ENCODE measurements around the gene PANK2.
"Not testable (repeated sequence)": the region's sequence is repeated elsewhere in the genome, so short reads cannot be mapped to it uniquely, and the experiment has no call there.

Gene PANK2

DNA sequence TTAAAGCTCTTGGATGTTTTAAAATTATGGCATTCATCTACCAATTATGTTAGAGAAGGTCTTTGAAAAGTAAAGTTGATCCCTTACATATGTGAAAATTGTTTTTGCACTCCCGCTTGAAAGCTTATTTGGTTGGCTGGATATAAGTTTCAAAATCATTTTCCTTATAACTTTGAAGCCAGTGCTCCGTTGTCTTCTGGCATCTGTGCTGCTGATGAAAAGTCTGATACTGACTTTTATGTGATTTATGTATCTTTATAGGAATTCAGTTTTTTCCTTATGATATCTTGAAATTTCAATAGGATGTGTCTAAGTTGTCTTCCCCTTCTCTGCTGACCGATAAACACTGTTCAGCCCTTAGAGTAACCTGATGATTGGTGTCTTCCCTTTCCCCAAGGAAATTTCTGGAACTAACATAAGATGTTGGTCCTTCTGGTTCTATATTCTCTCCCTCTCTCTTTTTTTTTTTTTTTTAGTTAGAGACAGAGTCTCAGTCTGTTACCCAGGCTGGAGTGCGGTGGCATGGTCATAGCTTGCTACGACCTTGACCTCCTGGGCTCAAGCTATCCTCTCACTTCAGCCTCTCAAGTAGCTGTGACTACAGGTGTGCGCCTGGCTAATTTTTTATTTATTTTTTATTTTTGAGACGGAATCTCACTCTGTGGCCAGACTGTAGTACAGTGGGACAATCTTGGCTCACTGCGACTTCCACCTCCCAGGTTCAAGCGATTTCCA lies 12.7 kb downstream of the PANK2 start:
- DNase-seq (ENCODE audit: low spot score) = no peak

DNA sequence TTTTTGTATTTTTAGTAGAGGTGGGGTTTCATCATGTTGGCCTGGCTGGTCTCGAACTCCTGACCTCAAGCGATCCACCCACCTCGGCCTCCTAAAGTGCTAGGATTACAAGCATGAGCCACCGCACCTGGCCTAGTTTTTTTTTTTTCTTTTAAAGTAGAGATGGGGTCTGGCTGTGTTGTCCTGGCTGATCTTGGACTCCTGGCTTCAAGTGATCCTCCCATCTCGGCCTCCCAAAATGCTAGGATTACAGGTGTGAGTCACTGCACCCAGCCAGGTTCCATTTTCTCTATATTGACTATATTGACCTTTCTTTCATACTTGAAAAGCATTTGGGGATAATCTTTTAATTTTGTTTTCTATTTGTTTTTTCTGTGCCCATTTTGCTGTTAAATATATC lies 13.3 kb downstream of the PANK2 start:
- no peak for DNase-seq (ENCODE audit: low spot score)

DNA sequence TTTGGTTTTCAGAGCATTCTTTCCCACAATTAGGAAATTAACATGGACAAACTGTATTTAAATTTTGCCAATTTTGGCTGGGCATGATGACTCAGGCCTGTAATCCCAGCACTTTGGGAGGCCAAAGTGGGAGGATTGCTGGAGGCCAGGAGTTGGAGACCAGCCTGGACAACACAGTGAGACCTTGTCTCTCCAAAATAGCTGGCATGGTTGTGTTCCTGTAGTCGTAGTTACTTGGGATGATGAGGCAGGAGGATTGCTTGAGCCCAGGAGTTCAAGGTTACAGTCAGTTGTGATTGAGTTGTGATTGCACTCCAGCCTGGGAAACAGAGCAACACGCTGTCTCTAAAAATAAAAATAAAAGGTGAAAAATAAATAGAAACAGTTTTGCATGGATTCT lies 15.0 kb downstream of the PANK2 start:
- no peak for DNase-seq (ENCODE audit: low spot score)

DNA sequence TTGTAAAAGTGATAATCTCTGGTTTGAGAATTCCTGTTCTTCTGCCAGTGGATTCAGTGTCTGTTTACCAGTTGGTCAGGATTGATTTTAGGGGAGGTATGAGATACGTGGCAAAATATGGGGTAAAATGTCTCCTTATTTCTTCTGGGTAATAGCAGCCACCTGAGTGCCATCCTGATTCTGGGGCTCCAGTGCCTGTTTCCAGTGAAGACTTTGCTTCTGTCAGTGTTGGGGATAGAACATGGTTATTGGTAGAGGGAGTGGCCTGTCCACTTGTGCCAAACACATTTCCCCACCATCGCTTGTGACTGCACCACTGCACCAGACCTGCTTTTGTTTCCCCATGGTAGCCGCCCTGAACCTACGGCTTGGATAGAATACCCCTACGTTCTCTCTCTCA lies 15.7 kb downstream of the PANK2 start:
- DNase-seq (ENCODE audit: low spot score) = no peak

DNA sequence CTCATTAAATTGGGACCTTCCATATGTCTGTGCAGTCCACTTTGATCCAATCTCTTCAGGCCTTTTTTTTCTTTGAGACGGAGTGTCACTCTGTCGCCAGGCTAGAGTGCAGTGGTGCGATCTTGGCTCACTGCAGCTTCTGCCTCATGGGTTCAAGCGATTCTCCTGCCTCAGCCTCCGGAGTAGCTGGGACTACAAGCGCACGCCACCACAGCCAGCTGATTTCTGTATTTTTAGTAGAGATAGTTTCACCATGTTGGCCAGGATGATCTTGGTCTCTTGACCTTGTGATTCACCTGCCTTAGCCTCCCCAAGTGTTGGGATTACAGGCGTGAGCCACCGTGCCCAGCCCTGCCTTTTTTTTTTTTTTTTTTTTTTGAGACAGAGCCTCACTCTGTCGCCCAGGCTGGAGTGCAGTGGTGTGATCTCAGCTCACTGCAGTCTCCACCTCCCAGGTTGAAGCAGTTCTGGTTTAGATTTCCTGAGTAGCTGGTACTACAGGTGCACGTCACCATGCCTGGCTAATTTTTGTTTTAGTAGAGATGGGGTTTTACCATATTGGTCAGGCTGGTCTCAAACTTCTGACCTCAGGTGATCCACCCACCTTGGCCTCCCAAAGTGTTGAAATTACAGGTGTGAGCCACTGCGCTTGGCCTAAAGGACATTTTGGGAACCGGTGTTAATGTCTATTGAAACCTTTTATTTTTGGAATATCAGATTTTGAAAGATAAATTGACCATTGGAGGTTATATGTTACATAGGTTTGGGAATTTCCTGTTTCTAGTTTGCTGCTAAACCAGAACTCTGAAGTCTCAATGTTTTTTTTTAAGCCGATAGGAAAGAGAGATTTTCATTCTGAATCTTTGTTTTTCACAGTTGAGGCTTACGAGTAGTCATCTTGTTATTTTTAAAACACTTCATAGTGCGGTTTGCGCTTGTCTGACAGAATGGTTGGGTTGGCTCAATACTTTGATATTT lies 17.8 kb downstream of the PANK2 start:
- DNase-seq (ENCODE audit: low spot score) = not testable (repeated sequence)

DNA sequence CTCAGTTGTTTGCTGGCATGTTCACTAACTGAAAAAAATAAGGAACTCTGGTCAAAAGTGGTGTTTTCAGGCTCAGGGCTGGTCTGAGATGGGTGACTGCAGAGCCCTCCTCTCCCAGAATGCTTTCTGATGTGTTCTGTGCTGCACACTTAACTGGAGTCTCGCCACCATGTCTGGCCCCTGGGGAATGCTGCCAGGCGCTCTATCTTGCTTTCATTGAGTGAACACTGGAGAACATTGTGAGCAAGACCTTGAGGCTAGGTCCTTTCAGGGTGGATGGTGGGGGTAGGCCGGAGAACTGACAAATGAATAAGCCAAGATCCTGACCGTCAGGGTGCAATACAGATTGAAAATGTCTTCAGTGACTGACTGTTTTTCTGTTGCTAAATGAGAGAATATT lies 19.5 kb downstream of the PANK2 start:
- no peak for DNase-seq (ENCODE audit: low spot score)

DNA sequence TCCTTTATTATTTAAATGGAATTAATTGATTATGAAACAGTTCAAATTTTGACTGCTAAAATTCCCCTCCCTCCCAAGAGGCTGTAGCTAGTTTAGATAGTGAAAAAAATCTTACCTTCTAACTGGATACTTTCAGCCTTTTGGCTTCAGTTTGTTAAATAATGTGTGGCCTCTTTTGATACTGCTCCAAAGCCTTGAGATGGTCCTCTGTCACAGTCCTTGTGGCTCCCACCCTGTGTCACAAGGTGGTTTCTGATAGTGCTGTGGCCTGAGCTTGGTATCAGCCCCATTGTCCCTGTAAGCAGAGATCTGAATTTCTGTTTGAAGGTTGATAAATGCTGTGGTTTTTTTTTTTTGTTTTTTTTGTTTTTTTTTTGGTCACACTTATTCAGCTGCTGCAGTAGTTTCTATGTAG lies 20.8 kb downstream of the PANK2 start:
- DNase-seq (ENCODE audit: low spot score) = no peak

DNA sequence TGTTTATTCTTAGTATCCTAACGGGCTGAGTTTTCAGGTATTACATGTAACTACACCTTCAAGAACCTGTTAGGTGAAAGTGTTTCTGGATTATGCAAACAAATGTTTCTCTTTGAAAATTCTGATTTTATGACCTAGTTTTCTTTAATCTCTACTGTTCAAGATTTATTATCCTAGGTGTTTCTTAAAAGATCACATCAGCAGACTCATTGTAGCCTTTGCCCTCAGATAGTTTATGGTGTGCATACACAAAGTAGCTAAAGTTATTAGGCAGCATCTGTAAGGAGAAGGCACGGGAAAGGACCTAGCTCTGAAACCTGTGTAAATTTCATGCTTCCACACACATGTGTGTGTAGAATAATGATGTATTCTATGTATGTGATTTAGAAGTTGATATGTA lies 21.7 kb downstream of the PANK2 start:
- no peak for DNase-seq (ENCODE audit: low spot score)

DNA sequence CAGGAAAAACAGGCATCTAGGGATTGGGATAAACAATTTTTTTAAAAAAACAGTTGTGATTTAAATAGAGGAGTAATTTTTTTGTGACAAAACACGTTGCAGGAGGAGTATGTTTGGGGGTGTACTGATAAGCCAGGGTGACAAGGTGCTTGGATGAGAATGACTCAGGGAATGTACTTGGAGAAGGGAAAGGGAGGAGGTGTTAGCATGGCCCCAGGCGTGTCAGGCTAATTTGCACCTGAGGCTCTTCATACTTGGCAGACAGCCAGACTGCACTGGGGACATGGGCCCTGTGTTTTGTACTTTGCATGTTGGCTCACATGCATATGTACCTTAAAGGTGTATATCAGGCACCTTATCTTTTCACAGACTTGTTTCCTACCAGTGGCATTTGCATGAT lies 22.8 kb downstream of the PANK2 start:
- DNase-seq (ENCODE audit: low spot score) = no peak

DNA sequence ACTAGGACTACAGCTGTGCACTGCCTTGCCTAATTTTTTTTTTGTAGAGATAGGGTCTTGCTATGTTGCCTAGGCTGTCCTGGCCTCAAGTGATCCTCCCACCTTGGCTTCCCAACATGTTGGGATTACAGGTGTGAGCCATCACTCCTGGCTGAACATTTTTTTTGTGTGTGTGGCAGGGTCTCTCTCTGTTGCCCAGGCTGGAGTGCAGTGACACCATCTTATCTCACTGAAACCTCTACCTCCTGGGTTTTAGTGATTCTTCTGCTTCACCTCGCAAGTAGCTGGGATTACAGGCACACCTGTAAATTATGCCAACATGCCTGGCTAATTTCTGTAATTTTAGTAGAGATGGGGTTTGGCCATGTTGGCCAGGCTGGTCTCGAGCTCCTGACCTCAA lies 25.3 kb downstream of the PANK2 start:
- no peak for DNase-seq (ENCODE audit: low spot score)

DNA sequence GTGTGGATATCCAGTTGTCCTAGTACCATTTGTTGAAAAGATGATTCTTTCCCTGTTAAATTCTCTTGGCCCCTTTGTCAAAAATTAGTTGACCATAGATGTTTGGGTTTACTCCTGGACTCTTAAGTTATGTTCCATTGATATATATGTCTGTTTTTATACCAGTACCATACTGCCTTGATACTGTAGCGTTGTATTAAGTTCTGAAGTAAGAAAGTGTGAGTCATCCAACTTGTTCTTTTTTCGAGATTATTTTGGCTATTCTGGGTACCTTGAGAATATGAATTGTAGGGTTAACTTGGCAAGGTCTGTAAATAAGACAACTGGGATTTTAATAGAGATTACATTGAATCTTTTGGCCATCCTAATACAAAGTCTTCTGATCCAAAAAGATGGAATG lies 26.5 kb downstream of the PANK2 start:
- no peak for DNase-seq (ENCODE audit: low spot score)

DNA sequence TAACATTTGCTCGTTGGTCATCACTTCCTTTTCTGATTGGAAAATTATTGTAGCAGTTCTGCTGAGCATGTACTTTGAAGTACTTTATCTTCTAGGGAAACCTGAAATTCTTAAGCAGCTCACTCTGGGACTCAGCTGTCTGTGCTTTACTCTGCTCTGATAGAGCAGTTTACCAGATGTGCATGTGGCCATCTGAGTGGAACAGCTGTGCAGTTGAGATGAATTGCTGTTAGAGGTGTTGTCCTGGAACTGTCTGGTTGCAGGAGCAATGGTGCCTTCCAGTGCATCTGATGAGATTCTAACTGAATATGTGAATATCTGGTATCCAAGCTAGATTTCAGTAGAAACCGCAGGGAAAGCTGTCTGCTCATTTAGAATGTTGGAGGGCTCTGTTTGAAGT lies 27.2 kb downstream of the PANK2 start:
- DNase-seq (ENCODE audit: low spot score) = no peak

DNA sequence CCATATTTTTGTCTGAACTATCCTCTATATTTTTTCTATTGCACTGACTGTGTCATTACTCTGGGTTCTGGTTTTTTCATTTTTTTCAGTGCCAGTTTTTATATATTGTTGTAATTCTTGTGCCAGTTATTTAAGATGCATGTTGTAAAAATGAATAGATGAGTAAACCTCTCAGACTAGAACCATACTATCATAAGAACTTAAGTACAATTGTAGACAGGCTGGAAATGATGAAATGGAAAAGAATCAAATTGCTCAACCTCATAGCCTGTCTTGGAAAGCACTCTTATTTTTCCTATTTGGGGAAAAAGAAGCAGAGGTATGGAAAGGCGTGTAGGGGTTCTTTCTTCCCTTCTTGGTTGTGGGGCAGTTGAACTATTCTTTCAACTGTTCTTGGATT lies 30.2 kb downstream of the PANK2 start:
- DNase-seq (ENCODE audit: low spot score) = no peak

DNA sequence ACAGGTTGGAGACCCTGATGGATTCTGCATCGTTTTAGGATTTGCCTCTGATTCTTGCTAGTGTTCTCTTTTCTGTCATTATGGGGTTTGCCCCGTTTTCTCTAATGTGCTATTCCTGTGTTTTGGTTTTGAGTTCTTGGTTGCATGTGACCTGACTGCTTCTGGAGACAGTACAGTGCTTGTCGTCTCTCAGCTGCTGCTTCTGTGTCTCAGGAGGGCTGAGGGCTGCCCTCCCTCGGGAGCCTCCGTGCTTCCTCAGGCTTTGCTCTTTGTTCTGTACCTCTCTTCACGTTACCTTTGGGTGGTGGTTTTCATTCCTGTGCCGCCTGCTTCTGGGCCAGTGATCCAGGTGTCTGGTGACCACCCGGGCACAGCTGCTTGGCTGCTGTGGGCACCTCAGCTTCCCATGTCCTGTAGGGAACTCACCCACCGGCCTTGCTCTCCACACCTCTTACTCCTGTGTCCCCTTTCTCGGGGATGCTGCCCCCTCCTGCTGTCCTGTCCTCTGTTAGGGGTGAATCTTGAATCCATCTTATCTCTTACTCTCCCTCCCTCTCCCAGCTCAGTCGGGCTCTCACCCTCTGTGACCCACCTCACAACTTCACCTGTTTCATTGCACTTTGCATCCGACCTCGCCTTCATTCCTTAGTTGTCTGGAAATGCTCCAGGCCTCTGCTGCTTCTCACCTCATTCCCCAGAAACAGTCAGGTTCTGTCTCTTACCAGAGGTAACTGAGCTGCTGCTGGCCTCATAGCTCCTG lies 33.2 kb downstream of the PANK2 start:
- DNase-seq (ENCODE audit: low spot score) = no peak

DNA sequence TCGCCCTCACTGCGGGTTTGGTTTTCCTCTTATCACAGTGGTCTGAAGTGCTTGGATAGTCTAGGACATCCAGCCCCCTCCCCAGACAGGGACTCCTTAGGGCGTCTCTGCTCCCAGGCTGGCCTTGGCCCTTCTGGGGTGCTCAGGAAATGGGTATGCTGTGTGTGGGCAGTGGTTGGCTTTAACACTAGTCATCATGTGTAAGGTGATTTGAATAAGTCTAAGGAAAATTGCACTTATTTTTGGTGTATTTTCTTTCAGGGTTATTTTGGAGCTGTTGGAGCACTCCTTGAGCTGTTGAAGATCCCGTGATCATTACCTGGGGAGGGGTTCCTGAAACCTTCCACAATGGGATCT lies 33.8 kb downstream of the PANK2 start:
- DNase-seq (ENCODE audit: low spot score) = no peak

DNA sequence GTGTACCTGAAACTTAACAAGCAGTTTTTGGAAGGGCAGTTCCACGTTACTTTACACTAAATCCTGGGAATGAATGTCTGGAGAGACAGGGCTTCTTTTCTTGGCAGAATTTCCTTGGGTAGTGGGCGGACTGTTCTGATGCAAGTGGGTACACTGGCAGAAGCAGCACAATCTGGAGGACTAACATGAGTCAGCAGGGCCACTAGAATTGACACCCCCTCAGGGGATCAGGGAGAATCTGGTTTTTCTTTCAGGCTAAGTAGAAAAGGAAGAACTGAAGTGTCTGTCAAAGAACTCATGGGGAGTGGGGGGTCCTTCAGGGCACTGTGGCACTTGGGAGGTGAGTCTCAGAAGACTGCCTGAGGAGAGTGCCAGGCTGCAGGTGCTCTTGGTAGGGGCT lies 34.6 kb downstream of the PANK2 start:
- DNase-seq (ENCODE audit: low spot score) = no peak

DNA sequence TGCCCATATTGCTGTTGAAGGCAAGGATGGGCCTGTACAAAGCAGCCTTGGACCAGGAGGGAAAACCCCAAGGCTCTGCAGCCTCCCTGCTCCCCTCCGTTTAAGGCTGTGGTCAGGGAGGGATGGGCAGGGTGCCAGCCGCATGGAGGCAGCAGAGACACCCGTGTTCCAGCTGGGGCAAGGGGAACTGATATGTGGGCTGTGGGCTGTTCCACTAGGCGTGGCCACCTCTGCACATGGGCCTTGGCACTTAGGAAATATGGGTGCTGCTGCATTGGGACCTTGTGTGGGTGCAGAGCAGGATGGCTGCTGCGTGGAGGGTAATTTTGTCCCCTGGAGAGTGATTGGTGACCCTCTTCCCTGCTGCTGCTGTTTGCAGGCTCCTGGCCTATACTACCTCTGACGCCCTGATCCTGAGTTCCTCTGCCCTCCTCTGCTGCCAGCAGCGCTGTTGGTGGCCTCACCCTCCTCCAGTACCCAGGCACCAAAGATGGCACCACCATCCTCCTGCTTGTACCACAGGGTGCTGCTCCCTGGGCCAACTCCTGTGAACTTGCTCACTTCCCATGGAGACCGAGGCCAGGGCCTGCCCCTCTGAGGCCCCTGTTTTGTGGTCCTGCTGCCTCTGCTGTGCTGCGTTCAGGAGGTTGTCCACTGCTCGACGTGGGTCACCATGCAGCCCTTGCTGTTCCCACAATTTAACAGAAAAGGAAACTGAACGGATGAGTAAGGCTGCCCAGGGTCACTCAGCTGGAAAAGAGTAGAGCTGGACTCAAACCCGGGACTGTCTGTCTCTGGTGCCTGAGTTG lies 35.3 kb downstream of the PANK2 start:
- no peak for DNase-seq (ENCODE audit: low spot score)

DNA sequence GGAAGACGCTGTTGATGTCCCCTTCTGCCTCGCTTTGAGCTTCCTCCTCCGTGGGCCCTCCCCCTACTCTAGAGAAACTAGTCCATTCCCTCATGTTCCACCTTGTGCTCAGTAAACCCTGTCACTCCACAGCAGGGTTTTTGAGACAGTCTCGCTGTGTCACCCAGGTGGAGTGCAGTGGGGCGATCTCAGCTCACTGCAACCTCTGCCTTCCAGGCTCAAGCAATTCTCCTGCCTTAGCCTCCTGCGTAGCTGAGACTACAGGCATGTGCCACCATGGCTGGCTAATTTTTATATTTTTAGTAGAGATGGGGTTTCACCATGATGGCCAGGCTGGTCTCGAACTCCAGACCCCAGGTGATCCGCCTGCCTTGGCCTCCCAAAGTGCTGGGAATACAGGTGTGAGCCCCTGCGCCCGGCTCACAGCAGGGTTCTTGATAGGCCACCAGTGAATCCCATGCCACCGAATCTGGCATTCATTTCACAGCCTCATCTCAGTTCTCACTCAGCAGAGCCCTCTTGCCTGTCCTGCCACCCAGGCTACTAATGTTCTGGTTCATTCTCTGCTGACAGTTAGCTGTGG lies 36.0 kb downstream of the PANK2 start:
- no peak for DNase-seq (ENCODE audit: low spot score)

DNA sequence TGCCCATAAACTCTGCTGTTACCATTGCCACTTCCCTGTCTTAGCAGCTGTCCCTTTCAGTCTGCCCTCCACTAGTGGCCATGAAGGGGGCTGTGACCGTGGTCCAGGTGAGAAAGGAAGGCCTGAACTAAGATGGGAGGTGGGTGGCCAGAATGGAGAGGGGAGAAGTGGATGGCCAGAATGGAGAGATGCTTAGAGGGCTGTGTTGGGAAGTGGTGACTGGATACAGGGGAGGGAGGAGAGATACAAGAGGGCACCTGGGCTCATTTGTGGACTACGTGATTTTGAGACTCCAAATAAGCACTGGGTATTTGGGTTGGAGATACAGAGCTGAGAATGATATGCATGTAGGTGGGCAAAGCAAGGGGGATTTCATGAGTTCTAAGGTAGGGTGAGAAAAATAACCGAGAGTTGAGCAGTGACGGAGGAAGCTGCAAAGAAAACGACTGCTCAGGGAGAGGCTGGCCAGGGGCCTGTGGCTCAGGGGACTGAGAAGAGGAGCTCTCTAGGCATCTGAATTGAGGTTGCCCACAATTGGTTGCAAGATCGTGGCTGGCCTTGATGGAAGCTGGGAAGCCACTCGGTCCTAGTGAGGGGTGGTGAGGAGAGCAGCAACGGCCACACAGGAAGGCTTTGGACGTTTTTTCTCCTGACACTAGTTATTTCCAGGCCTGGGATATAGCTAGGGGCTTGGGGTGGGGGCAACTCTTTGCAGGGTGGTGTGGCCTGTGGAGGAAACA lies 36.9 kb downstream of the PANK2 start:
- no peak for DNase-seq (ENCODE audit: low spot score)

DNA sequence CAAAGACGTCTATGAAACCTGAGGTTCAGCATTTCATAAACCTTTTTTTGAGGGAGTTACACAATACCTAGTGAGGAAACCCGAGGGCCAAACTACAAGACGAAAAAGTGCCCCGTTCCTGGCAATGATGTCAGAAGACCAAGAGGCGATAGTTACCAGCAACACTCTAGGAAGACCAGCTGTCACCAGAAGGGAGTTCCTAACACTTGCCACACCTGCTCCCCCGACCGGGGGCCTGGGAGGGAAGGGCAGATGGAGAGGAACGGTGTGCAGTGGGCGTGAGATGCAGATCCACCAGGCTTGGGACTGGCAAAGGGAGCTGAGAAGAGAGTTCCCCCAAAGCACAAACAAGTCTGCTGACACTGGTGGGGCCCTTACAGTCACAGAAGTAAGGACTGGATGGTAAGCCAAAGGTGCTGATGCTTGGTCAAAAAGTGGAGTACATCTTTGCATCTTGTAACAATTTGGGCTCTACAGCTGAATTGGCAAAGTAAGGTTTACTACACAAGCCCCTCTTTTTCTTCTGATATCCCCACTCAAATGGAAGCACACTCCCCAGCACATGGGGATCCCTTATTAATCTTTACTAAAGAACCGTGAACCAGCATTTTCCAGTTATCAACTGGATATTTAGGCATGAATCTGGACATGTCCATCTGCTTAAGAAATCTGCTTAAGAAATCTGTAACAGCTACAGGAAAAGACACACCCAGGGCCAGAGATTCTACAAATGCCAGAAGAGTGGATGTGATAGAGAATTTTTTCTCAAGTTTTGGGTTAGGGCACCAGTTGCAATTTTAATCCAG lies 38.5 kb downstream of the PANK2 start:
- DNase-seq (ENCODE audit: low spot score) = peak; percentile 50

Data from D341Med (cell line).